ENCODE data around the gene ERP29.
"Not testable (repeated sequence)": the region's sequence is repeated elsewhere in the genome, so short reads cannot be mapped to it uniquely, and the experiment has no call there.

ERP29 gene

DNA sequence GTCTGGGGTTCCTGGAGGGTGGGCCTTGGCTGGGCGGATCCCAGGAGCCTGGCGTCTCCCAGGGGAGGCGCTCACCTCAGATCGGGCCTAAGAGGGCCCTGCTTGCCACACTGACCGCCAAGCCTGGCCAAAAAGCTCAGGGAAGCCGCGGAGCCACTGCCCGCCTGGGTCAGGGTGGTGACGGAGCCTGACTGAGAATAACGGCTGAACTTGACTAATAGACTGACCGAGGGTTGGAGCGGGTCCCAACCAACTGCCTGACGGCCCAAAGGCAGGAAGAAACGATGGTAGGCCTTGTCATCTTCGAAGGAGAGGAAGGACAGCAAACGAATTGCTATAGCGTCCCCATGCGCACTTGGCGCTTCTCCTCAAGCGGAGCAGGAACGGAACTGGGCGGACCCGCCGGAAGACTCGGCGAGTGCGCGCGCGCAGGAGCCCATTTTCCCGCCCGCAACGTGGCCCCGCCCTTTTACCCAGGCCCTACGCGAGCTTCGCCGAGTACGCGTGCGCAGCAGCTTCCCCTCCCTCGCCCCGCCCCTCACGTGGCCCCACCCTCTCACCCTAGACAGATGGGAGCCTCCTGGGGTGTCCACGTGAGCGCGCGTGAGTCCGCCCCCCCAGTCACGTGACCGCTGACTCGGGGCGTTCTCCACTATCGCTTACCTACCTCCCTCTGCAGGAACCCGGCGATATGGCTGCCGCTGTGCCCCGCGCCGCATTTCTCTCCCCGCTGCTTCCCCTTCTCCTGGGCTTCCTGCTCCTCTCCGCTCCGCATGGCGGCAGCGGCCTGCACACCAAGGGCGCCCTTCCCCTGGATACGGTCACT, at the start of gene ERP29, which contains the start of gene TMEM116:
Gene ERP29 (plus strand): TSS at position 652 of the 826 bp plus-strand sequence. CDS start 40 bp downstream, at position 692.
Gene TMEM116 (minus strand): TSS at position 391 of the 826 bp plus-strand sequence. CDS start 7,895 bp downstream, outside the sequence.
- peak; percentile 100 for DNase-seq (ENCODE audit: low spot score)

- DNase-seq (ENCODE audit: low spot score): no peak
Measured at GRCh38 chr12:111964935-111965334, 48.3 kb upstream of the ERP29 start.

DNA sequence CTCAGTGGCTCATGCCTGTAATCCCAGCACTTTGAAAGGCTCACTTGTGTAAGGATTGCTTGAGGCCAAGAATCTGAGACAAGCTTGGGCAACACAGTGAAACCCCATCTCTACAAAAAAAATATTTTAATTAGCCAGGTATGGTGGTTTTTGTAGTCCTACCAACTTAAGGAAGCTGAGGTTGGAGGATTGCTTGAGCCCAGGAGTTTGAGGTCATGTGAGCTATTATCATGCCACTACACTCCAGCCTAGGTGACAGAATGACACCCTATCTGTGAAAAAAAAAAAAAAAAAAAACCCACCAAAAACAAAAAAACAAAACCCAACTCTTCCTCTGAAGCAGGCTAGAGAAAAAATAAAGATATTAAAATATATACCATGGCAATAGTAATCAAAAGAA, 41.4 kb upstream of the ERP29 start:
- no peak for DNase-seq (ENCODE audit: low spot score)

- no peak for DNase-seq (ENCODE audit: low spot score)
Measured at GRCh38 chr12:111975161-111975931, 37.9 kb upstream of the ERP29 start.

- no peak for DNase-seq (ENCODE audit: low spot score)
Measured at GRCh38 chr12:111976291-111976690, 36.9 kb upstream of the ERP29 start.

DNA sequence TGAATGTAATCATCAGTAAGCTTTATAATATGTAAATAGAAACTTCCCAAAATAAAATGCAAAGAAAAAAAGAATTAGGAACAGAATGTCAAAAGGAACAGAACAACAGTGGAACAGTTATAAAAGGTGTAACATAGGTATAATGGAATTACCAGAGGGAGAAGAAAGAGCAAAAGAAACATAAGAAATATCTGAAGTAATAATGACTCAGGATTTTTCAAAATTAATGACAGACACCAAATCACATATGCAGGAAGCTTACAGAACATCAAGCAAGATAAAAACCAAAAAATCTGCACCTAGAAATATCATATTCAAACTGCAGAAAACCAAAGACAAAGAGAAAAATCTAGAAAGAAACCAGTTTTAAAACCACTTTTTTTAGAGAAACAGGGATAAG, 36.4 kb upstream of the ERP29 start:
- DNase-seq (ENCODE audit: low spot score): no peak

DNA sequence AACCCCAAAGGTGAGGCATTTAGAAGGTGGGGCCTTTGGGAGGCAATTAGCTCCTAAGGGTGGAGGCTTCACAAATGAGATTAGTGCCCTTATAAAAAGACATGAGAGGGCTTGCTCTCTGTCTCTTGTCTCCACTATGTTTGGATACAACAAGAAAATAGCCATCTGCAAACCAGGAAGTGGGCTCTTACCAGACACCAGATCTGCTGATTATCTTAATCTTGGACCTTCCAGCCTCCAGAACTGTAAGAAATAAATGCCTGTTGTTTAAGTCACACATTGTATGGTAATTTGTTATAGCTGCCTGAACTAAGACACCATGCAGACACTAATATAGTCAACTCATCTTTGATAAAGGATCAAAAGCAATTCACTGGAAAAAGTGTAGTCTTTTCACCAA, 34.7 kb upstream of the ERP29 start:
- no peak for DNase-seq (ENCODE audit: low spot score)

DNA sequence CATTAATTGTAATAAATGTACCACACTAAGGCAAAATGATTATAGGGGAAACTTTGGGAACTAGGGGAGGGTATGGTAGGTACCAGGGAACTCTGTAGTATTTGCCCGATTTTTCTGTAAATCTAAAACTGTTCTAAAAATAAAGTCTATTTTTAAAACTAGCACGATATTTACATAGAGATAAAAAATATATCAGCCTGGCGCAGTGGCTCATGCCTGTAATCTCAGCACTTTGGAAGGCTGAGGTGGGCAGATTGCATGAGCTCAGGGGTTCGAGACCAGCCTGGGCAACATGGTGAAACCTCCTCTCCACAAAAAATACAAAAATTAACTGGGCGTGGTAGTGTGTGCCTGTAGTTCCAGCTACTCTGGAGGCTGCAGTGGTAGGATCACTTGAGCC, 32.6 kb upstream of the ERP29 start:
- no peak for DNase-seq (ENCODE audit: low spot score)

DNA sequence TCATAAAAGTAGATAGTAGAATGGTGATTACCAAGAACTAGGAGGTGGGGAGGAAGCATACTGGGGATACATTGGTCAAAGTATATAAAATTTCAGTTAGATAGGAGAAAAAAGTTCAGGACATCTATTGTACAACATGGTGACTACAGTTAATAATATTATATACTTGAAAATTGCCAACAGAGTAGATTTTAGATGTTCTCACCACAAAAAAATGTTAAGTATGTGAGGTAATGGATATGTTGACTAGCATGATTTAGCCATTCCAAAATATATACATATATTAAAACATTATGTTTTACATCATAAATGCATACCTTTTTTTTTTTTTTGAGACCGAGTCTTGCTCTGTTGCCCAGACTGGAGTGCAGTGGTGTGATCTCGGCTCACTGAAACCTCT, 31.2 kb upstream of the ERP29 start:
- no peak for DNase-seq (ENCODE audit: low spot score)

GRCh38 chr12:111984820-111985219, 28.4 kb upstream of the ERP29 start:
- no peak for DNase-seq (ENCODE audit: low spot score)

DNA sequence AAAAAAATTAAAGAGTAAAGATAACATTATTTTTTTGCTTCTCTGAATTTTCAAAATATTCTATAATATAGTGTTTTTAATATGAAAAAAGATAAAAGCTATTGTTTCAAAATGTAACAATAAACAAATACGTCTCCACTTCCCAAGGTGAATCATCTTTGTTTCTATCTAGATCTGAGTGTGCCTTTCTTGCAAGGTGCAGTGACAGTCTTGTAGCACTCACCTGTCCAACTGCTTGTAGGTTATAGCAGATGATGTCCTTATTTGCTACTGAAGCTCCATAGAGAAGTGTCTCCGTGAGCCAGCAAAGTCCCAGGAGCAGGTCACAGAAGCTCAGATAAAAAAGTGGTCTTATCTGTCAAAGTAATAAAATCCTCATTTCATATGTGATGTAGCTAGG, 21.7 kb upstream of the ERP29 start:
- DNase-seq (ENCODE audit: low spot score): no peak

- DNase-seq (ENCODE audit: low spot score): no peak
Measured at GRCh38 chr12:111991946-111992345, 21.3 kb upstream of the ERP29 start.

DNA sequence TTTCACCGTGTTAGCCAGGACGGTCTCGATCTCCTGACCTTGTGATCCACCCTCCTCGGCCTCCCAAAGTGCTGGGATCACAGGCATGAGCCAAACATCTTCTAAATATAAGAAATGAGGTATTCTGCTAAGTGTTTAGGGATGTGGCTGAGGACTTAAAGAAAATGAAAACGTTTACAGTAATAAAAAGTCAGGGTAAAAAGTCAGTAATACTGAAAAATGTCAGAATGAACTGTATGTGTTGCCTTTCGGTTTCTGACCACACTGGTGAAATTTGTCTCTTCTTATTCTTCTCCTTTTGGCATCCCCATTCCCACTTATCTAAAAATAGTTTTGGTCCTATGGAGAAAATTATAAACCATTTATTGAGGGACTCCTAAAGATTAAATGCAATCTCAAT, 20.8 kb upstream of the ERP29 start:
- DNase-seq (ENCODE audit: low spot score): no peak

GRCh38 chr12:111993292-111994150, 19.7 kb upstream of the ERP29 start:
- no peak for DNase-seq (ENCODE audit: low spot score)

- DNase-seq (ENCODE audit: low spot score): not testable (repeated sequence)
Measured at GRCh38 chr12:111994211-111995111, 18.8 kb upstream of the ERP29 start.

- DNase-seq (ENCODE audit: low spot score): no peak
Measured at GRCh38 chr12:111995782-111996480, 17.3 kb upstream of the ERP29 start.

- no peak for DNase-seq (ENCODE audit: low spot score)
Measured at GRCh38 chr12:111997300-111997699, 15.9 kb upstream of the ERP29 start.

- DNase-seq (ENCODE audit: low spot score): no peak
Measured at GRCh38 chr12:111998015-111998414, 15.2 kb upstream of the ERP29 start.

DNA sequence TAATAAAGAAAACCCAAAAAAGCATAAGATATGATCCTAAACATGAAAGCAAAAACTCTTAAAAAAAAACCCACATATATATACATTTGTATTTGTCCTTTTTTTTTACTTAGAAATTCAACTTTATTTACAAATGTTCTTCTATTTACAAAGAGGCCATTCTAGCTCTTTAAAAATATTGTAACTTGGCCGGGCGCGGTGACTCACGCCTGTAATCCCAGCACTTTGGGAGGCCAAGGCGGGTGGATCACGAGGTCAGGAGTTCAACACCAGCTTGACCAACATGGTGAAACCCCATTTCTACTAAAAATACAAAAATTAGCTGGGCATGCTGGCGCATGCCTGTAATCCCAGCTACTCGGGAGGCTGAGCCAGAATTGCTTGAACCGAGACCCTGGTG, 14.1 kb upstream of the ERP29 start:
- DNase-seq (ENCODE audit: low spot score): not testable (repeated sequence)

GRCh38 chr12:112000820-112001219, 12.4 kb upstream of the ERP29 start:
- no peak for DNase-seq (ENCODE audit: low spot score)
